ENCODE measurements around the gene GSDME.
"Not testable (repeated sequence)": the region's sequence is repeated elsewhere in the genome, so short reads cannot be mapped to it uniquely, and the experiment has no call there.

GSDME gene

GRCh38 chr7:24737281-24737680 is 20.0 kb downstream of the GSDME start:
- H3K27me3 Mint-ChIP-seq (ENCODE audit: low read depth, poor library complexity): no peaks in the 10 kb centered on the region
- H3K27ac Mint-ChIP-seq: no peak overlapping the region
- H3K4me1 Mint-ChIP-seq: no peaks in the 10 kb centered on the region
- no peak for DNase-seq
- TF ChIP-seq, protein P1, sequence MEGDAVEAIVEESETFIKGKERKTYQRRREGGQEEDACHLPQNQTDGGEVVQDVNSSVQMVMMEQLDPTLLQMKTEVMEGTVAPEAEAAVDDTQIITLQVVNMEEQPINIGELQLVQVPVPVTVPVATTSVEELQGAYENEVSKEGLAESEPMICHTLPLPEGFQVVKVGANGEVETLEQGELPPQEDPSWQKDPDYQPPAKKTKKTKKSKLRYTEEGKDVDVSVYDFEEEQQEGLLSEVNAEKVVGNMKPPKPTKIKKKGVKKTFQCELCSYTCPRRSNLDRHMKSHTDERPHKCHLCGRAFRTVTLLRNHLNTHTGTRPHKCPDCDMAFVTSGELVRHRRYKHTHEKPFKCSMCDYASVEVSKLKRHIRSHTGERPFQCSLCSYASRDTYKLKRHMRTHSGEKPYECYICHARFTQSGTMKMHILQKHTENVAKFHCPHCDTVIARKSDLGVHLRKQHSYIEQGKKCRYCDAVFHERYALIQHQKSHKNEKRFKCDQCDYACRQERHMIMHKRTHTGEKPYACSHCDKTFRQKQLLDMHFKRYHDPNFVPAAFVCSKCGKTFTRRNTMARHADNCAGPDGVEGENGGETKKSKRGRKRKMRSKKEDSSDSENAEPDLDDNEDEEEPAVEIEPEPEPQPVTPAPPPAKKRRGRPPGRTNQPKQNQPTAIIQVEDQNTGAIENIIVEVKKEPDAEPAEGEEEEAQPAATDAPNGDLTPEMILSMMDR (IDR thresholded peaks at IDR 0.05): no peak
- peaks cover 57% of the 10 kb centered on the region for H3K9me3 Mint-ChIP-seq
- H3K36me3 Mint-ChIP-seq (ENCODE audit: low read depth): peaks cover 61% of the 10 kb centered on the region
- H3K4me3 Mint-ChIP-seq: no peak overlapping the region

DNA sequence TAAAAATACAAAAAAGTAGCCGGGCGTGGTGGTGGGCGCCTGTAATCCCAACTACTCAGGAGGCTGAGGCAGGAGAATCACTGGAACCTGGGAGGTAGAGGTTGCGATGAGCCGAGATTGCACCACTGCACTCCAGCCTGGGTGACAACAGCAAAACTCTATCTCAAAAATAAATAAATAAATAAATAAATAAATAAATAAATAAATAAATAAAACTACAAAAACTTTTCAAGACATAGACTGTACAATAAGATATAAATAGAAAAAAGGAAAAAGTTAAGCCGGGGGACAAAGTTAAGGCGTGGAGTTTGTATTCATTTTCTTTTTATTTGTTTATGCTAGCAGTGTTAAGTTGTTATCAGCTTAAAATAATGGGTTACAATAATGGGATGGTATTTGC is 21.7 kb downstream of the GSDME start:
- H3K27ac Mint-ChIP-seq; H3K4me1 Mint-ChIP-seq; H3K4me3 Mint-ChIP-seq; DNase-seq; H3K27me3 Mint-ChIP-seq (ENCODE audit: low read depth, poor library complexity): not testable (repeated sequence)
- peaks cover 76% of the 10 kb centered on the region for H3K36me3 Mint-ChIP-seq (ENCODE audit: low read depth)
- peaks cover 57% of the 10 kb centered on the region for H3K9me3 Mint-ChIP-seq

GRCh38 chr7:24734306-24734705 is 23.0 kb downstream of the GSDME start:
- Mint-ChIP-seq H3K27ac (no peak overlapping the region), H3K4me1 (no peaks in the 10 kb centered on the region), H3K27me3 (ENCODE audit: low read depth, poor library complexity) (peaks cover 2% of the 10 kb centered on the region), H3K36me3 (ENCODE audit: low read depth) (peaks cover 79% of the 10 kb centered on the region), H3K4me3 (no peak overlapping the region), H3K9me3 (peaks cover 54% of the 10 kb centered on the region)
- no peak for DNase-seq
- TF ChIP-seq, protein P1 (IDR thresholded peaks at IDR 0.05): no peak

GRCh38 chr7:24733414-24734060 is 23.7 kb downstream of the GSDME start:
- DNase-seq: no peak
- H3K27ac Mint-ChIP-seq: no peak overlapping the region
- peaks cover 46% of the 10 kb centered on the region for H3K9me3 Mint-ChIP-seq
- no peak overlapping the region for H3K4me3 Mint-ChIP-seq
- H3K36me3 Mint-ChIP-seq (ENCODE audit: low read depth): peaks cover 78% of the 10 kb centered on the region
- peaks cover 2% of the 10 kb centered on the region for H3K27me3 Mint-ChIP-seq (ENCODE audit: low read depth, poor library complexity)
- TF ChIP-seq, protein P1 (IDR thresholded peaks at IDR 0.05): no peak
- no peaks in the 10 kb centered on the region for H3K4me1 Mint-ChIP-seq

GRCh38 chr7:24732646-24733413 is 24.4 kb downstream of the GSDME start:
- no peak for DNase-seq
- H3K36me3 Mint-ChIP-seq (ENCODE audit: low read depth): peaks cover 72% of the 10 kb centered on the region
- H3K4me1 Mint-ChIP-seq: no peaks in the 10 kb centered on the region
- H3K4me3 Mint-ChIP-seq: no peak overlapping the region
- H3K27me3 Mint-ChIP-seq (ENCODE audit: low read depth, poor library complexity): peaks cover 2% of the 10 kb centered on the region
- TF ChIP-seq, protein P1 (IDR thresholded peaks at IDR 0.05): no peak
- no peak overlapping the region for H3K27ac Mint-ChIP-seq
- H3K9me3 Mint-ChIP-seq: peaks cover 39% of the 10 kb centered on the region

DNA sequence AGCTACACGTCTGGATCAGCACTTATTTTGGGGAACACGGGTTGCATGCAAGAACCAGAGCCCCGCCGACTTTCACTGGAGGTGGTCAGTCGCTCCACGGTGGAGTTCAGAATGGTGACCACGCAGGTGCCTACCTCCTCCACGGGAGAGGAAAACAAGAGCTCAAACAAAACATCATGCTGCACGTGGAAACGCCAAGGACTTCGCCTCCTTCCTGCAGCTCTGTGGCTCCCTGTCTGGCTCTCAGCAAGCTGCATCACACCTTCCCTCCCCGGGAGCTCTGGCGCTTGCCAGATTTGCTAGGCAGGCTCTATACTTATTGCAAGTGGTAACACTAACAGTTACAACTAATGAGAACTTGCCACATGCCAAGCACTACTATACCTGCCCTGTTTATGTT is 26.0 kb downstream of the GSDME start:
- Mint-ChIP-seq H3K36me3 (ENCODE audit: low read depth) (peaks cover 60% of the 10 kb centered on the region), H3K27me3 (ENCODE audit: low read depth, poor library complexity) (peaks cover 9% of the 10 kb centered on the region), H3K9me3 (peaks cover 24% of the 10 kb centered on the region), H3K27ac (no peak overlapping the region), H3K4me3 (no peak overlapping the region), H3K4me1 (no peaks in the 10 kb centered on the region)
- TF ChIP-seq, protein P1 (IDR thresholded peaks at IDR 0.05): no peak
- DNase-seq: no peak
